HUES48 (cell line): ENCODE data around the gene PEMT.

Experiments
- H3K27ac ChIP-seq: one replicate; pipeline ENCODE4 v1.7.0; 2013; ENCODE audit warnings: low read depth, low read length, inconsistent platforms
- H3K27me3 ChIP-seq: 2 replicates; pipeline ENCODE4 v1.6.1; 2013; ENCODE audit warnings: mild to moderate bottlenecking, low read length; ENCODE audit not compliant: control insufficient read depth, insufficient read depth
- H3K36me3 ChIP-seq: 2 replicates; pipeline ENCODE4 v1.6.1; 2013; ENCODE audit warnings: low read length; ENCODE audit not compliant: control insufficient read depth, insufficient read depth
- H3K4me1 ChIP-seq: 2 replicates; pipeline ENCODE4 v1.6.1; 2013; ENCODE audit warnings: mild to moderate bottlenecking, low read length; ENCODE audit not compliant: control insufficient read depth, insufficient read depth
- H3K4me3 ChIP-seq: 2 replicates; pipeline ENCODE4 v1.5.1; 2013; ENCODE audit warnings: mild to moderate bottlenecking, low read depth, low read length
- H3K9ac ChIP-seq: 2 replicates; pipeline ENCODE4 v1.6.1; 2013; ENCODE audit warnings: mild to moderate bottlenecking, low read depth, low read length, moderate library complexity
- H3K9me3 ChIP-seq: 2 replicates; pipeline ENCODE4 v1.6.1; 2013; ENCODE audit warnings: low read length; ENCODE audit not compliant: control insufficient read depth, insufficient read depth

PEMT gene

GRCh38 chr17:17569691-17570090, 21.8 kb downstream of the PEMT start:
- H3K27ac ChIP-seq, result no peak overlapping the region
- H3K4me1 ChIP-seq, result peaks cover 6% of the 10 kb centered on the region; the same call in 1 of the 2 replicates
- no peak overlapping the region for H3K4me3 ChIP-seq
- no peaks in the 10 kb centered on the region for H3K36me3 ChIP-seq
- H3K27me3 ChIP-seq, result no peaks in the 10 kb centered on the region
- H3K9me3 ChIP-seq, result no peaks in the 10 kb centered on the region
- H3K9ac ChIP-seq, result no peak overlapping the region

- no peaks in the 10 kb centered on the region for H3K9me3 ChIP-seq
- peaks cover 7% of the 10 kb centered on the region; the same call in 1 of the 2 replicates for H3K4me1 ChIP-seq
- no peaks in the 10 kb centered on the region for H3K36me3 ChIP-seq
- no peak overlapping the region for H3K9ac ChIP-seq
- H3K27ac ChIP-seq, result no peak overlapping the region
- no peak overlapping the region for H3K4me3 ChIP-seq
- H3K27me3 ChIP-seq, result no peaks in the 10 kb centered on the region
Observed at GRCh38 chr17:17568772-17569195, 22.7 kb downstream of the PEMT start.

- Histone ChIP-seq H3K4me1 (peaks cover 7% of the 10 kb centered on the region; the same call in 1 of the 2 replicates), H3K27me3 (no peaks in the 10 kb centered on the region), H3K4me3 (no peak overlapping the region), H3K27ac (no peak overlapping the region), H3K36me3 (no peaks in the 10 kb centered on the region), H3K9ac (no peak overlapping the region), H3K9me3 (no peaks in the 10 kb centered on the region)
Observed at GRCh38 chr17:17567631-17568030, 23.9 kb downstream of the PEMT start.

- Histone ChIP-seq H3K36me3 (no peaks in the 10 kb centered on the region), H3K9me3 (no peaks in the 10 kb centered on the region), H3K9ac (no peak overlapping the region), H3K27me3 (no peaks in the 10 kb centered on the region), H3K4me3 (no peak overlapping the region), H3K27ac (no peak overlapping the region), H3K4me1 (peaks cover 7% of the 10 kb centered on the region; the same call in 1 of the 2 replicates)
Observed at GRCh38 chr17:17566896-17567513, 24.5 kb downstream of the PEMT start.

GRCh38 chr17:17565471-17566339, 25.8 kb downstream of the PEMT start:
- Histone ChIP-seq H3K27me3 (no peaks in the 10 kb centered on the region), H3K4me3 (no peak overlapping the region), H3K4me1 (peaks cover 7% of the 10 kb centered on the region; the same call in 1 of the 2 replicates), H3K9me3 (no peaks in the 10 kb centered on the region), H3K9ac (no peak overlapping the region), H3K36me3 (no peaks in the 10 kb centered on the region), H3K27ac (no peak overlapping the region)

- Histone ChIP-seq H3K9ac (no peak overlapping the region), H3K27me3 (no peaks in the 10 kb centered on the region), H3K4me3 (no peak overlapping the region), H3K27ac (no peak overlapping the region), H3K36me3 (no peaks in the 10 kb centered on the region), H3K4me1 (peaks cover 7% of the 10 kb centered on the region; the same call in 1 of the 2 replicates), H3K9me3 (no peaks in the 10 kb centered on the region)
Observed at GRCh38 chr17:17564896-17565295, 26.6 kb downstream of the PEMT start.

- no peak overlapping the region for H3K27ac ChIP-seq
- no peaks in the 10 kb centered on the region for H3K9me3 ChIP-seq
- H3K4me3 ChIP-seq, result no peak overlapping the region
- no peak overlapping the region for H3K9ac ChIP-seq
- no peaks in the 10 kb centered on the region for H3K36me3 ChIP-seq
- no peaks in the 10 kb centered on the region for H3K27me3 ChIP-seq
- peaks cover 7% of the 10 kb centered on the region; the same call in 1 of the 2 replicates for H3K4me1 ChIP-seq
Observed at GRCh38 chr17:17564323-17564722, 27.2 kb downstream of the PEMT start.

- H3K27ac ChIP-seq, result no peak overlapping the region
- H3K4me1 ChIP-seq, result peaks cover 7% of the 10 kb centered on the region; the same call in 1 of the 2 replicates
- H3K9ac ChIP-seq, result no peak overlapping the region
- H3K36me3 ChIP-seq, result no peaks in the 10 kb centered on the region
- no peaks in the 10 kb centered on the region for H3K9me3 ChIP-seq
- H3K4me3 ChIP-seq, result no peak overlapping the region
- H3K27me3 ChIP-seq, result no peaks in the 10 kb centered on the region
Observed at GRCh38 chr17:17563530-17563929, 28.0 kb downstream of the PEMT start.

GRCh38 chr17:17562146-17562511, 29.4 kb downstream of the PEMT start:
- no peak overlapping the region for H3K4me3 ChIP-seq
- H3K27me3 ChIP-seq, result no peaks in the 10 kb centered on the region
- no peak overlapping the region for H3K27ac ChIP-seq
- H3K4me1 ChIP-seq, result peaks cover 7% of the 10 kb centered on the region; the same call in 1 of the 2 replicates
- no peaks in the 10 kb centered on the region for H3K9me3 ChIP-seq
- H3K36me3 ChIP-seq, result no peaks in the 10 kb centered on the region
- H3K9ac ChIP-seq, result no peak overlapping the region

GRCh38 chr17:17561408-17562145, 29.9 kb downstream of the PEMT start:
- no peaks in the 10 kb centered on the region for H3K27me3 ChIP-seq
- no peak overlapping the region for H3K27ac ChIP-seq
- peaks cover 7% of the 10 kb centered on the region; the same call in 1 of the 2 replicates for H3K4me1 ChIP-seq
- H3K4me3 ChIP-seq, result no peak overlapping the region
- no peak overlapping the region for H3K9ac ChIP-seq
- H3K9me3 ChIP-seq, result no peaks in the 10 kb centered on the region
- H3K36me3 ChIP-seq, result no peaks in the 10 kb centered on the region
